Panc1 (cell line): ENCODE measurements around the gene C6orf132. TPM values are rescaled to one million over a fixed set of nuclear protein-coding genes. Genes with fewer than 3 reads are reported as not detected.

Experiments
- ATAC-seq: fragments of 200-7000 bp; cut with Tn5 transposase; 2 replicates; pipeline ENCODE4 v1.9.1; 2020; ENCODE audit warnings: mild to moderate bottlenecking, moderate library complexity
- BruUV-seq: library from RNA; stranded (reverse); fragments of 400-500 nt; replicated peaks from 2 replicates; lab custom pipeline; 2021; lab: Mats Ljungman, UMichigan
- CTCF ChIA-PET: fragments of 300-600 bp; sonication (Branson Sonifier 250); formaldehyde crosslinking; loops from one replicate; lab custom pipeline; 2022; ENCODE audit warnings: antibody characterized with exemption; lab: Charles Lee
- POLR2A ChIA-PET: fragments of 300-600 bp; sonication (Branson Sonifier 250); formaldehyde crosslinking; loops from one replicate; lab custom pipeline; 2022; ENCODE audit warnings: antibody characterized with exemption; lab: Charles Lee
- DNase-seq: peaks from one replicate; pipeline ENCODE4 v3.0.0-alpha.2; 2010; ENCODE audit warnings: low read depth, low spot score
- H3K27ac ChIP-seq: 2 replicates; pipeline ENCODE4 v1.5.1; 2011; ENCODE audit warnings: mild to moderate bottlenecking, low read length, inconsistent platforms
- H3K27me3 ChIP-seq: fragments of 200-500 bp; sonication (Bioruptor generic); 2 replicates; pipeline ENCODE4 v1.6.0; 2014; ENCODE audit warnings: low read length, inconsistent platforms; ENCODE audit not compliant: control insufficient read depth, insufficient read depth
- H3K36me3 ChIP-seq: fragments of 200-500 bp; sonication (Bioruptor generic); 2 replicates; pipeline ENCODE4 v1.5.1; 2014; ENCODE audit warnings: inconsistent platforms, mild to moderate bottlenecking, low read length, moderate library complexity; ENCODE audit not compliant: control insufficient read depth, insufficient read depth
- H3K4me1 ChIP-seq: 2 replicates; pipeline ENCODE4 v1.5.1; 2011; ENCODE audit warnings: inconsistent platforms, mild to moderate bottlenecking, low read length, moderate library complexity; ENCODE audit not compliant: control insufficient read depth, insufficient read depth
- H3K4me3 ChIP-seq, 2 experiments: 2 replicates each; pipeline ENCODE4 v1.5.1; 2011 to 2012; ENCODE audit warnings: low read depth in 2 of 2, low read length in 2 of 2, mild to moderate bottlenecking in 2 of 2, inconsistent platforms in 1 of 2, moderate library complexity in 1 of 2
- H3K9me3 ChIP-seq: fragments of 200-500 bp; sonication (Bioruptor generic); 2 replicates; pipeline ENCODE4 v1.5.1; 2014; ENCODE audit warnings: low read depth, mild to moderate bottlenecking, inconsistent platforms, low read length, moderate library complexity; ENCODE audit not compliant: control insufficient read depth, insufficient read depth
- CTCF ChIP-seq: fragments of 450-650 bp; IDR thresholded peaks from 2 replicates; pipeline ENCODE4 v1.5.1; 2017; ENCODE audit warnings: mild to moderate bottlenecking
- POLR2AphosphoS5 ChIP-seq: IDR thresholded peaks from 2 replicates; pipeline ENCODE4 v1.6.1; 2012; ENCODE audit warnings: mild to moderate bottlenecking, low read depth, low read length, moderate library complexity
- REST ChIP-seq, 2 experiments: IDR thresholded peaks; 2 replicates each; pipeline ENCODE4 v1.6.1; 2011 to 2012; ENCODE audit warnings: low read depth in 2 of 2, control low read depth in 1 of 2, low read length in 1 of 2, mild to moderate bottlenecking in 1 of 2, moderate library complexity in 1 of 2; ENCODE audit not compliant: insufficient read depth in 1 of 2
- SIN3A ChIP-seq: IDR thresholded peaks from 2 replicates; pipeline ENCODE4 v1.6.1; 2012; ENCODE audit warnings: low read depth, mild to moderate bottlenecking, low read length, moderate library complexity, borderline replicate concordance; ENCODE audit not compliant: insufficient read depth
- TCF7L2 ChIP-seq: IDR thresholded peaks from 2 replicates; pipeline ENCODE4 v1.6.1; 2011; ENCODE audit warnings: mild to moderate bottlenecking, low read depth, low read length, inconsistent platforms
- in situ Hi-C: cut with HindIII; loops from 2 replicates; pipeline ENCODE4 v1.10.0; 2016; ENCODE audit warnings: low sequenced_read_pairs, low pct_unique_long_range_greater_than_20kb
- intact Hi-C: fragments of 100-400 bp; cut with micrococcal nuclease; formaldehyde crosslinking; loops from one replicate; pipeline ENCODE4 v1.10.0; 2022; ENCODE audit not compliant: unreplicated experiment
- total RNA-seq: library from RNA; stranded (reverse); gene quantifications from one replicate; pipeline ENCODE4 v1.2.1, GENCODE V29; 2021; ENCODE audit not compliant: unreplicated experiment

The C6orf132 gene
- total RNA-seq, 1 experiment from 2014 or later: 12.9 TPM

GRCh38 chr6:42162384-42162783, 20.0 kb upstream of the C6orf132 start:
- Histone ChIP-seq H3K4me1 (peaks cover 9% of the 10 kb centered on the region), H3K27me3 (no peaks in the 10 kb centered on the region), H3K9me3 (no peaks in the 10 kb centered on the region), H3K36me3 (no peaks in the 10 kb centered on the region), H3K27ac (no peak overlapping the region), H3K4me3 (no peak overlapping the region)
- POLR2A ChIA-PET: no interaction called here
- DNase-seq (no peak), ATAC-seq (no peak)
- in situ Hi-C loops: no loop called here
- CTCF ChIA-PET: interaction anchor here (0.6 to 0.7 kb wide), 2 partner anchors 34 to 61 kb away, joined by 6 to 10 read pairs; no protein-coding TSS in a partner anchor
- no TSS peak for BruUV-seq
- TF ChIP-seq TCF7L2 (no peak), SIN3A (no peak), REST (IDR thresholded peaks at IDR 0.05; ENCODE audit: insufficient read depth in 1 of 2, low read depth in 2 of 2, low read length in 1 of 2) (no peak), CTCF (no peak), POLR2AphosphoS5 (no peak)
- intact Hi-C loops: no loop called here

DNA sequence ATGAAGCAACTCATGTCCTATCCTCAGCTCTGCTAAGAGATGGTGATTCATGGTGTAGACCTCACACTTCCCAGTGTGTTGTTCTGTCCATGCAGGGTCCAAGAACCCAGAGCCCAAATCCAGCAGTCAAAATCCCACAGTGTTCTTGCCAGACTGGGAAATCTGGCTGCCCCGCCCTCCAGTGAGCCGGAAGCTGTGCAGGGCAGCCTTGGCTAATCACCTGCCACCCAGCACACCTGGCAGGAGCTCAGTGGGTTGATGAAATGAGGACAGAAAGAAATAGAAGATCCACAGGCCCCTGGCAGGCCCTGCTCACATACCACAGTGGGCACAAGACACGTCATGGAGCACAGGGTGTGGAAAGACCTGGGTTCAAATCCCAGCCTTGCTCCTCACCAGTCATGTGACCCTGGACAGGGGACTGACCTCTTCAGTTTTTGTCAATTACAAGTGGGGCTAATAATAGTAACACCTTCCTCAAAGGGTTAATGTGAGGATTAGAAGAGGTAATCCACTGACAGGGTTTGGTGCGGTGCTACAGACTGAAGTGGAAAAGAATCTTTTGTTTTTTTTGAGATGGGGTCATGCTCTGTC, 17.1 kb upstream of the C6orf132 start:
- in situ Hi-C loops: no loop called here
- POLR2A ChIA-PET: no interaction called here

More for the DNA sequence above, 17.1 kb upstream of the C6orf132 start:
- no peaks in the 10 kb centered on the region for H3K4me1 ChIP-seq
- no peaks in the 10 kb centered on the region for H3K27me3 ChIP-seq
- no peaks in the 10 kb centered on the region for H3K36me3 ChIP-seq
- no TSS peak for BruUV-seq
- no peak for DNase-seq
- intact Hi-C loops: no loop called here
- H3K4me3 ChIP-seq: no peak overlapping the region
- H3K9me3 ChIP-seq: no peaks in the 10 kb centered on the region
- CTCF ChIA-PET: no interaction called here
- no peak for ATAC-seq
- TF ChIP-seq CTCF: no peak
- no peak for TF ChIP-seq TCF7L2
- TF ChIP-seq REST (IDR thresholded peaks at IDR 0.05; ENCODE audit: insufficient read depth in 1 of 2, low read depth in 2 of 2, low read length in 1 of 2): no peak
- TF ChIP-seq POLR2AphosphoS5: no peak
- TF ChIP-seq SIN3A: no peak
- no peak overlapping the region for H3K27ac ChIP-seq
